HG03108 (cell line): ENCODE measurements around the gene L3MBTL3.
"Not testable (repeated sequence)": the region's sequence is repeated elsewhere in the genome, so short reads cannot be mapped to it uniquely, and the experiment has no call there.

Source experiments
- ATAC-seq: cut with Tn5 transposase; IDR thresholded peaks from one replicate; pipeline ENCODE4 v1.9.1; 2021; ENCODE audit warnings: moderate library complexity; ENCODE audit not compliant: unreplicated experiment

Gene L3MBTL3

DNA sequence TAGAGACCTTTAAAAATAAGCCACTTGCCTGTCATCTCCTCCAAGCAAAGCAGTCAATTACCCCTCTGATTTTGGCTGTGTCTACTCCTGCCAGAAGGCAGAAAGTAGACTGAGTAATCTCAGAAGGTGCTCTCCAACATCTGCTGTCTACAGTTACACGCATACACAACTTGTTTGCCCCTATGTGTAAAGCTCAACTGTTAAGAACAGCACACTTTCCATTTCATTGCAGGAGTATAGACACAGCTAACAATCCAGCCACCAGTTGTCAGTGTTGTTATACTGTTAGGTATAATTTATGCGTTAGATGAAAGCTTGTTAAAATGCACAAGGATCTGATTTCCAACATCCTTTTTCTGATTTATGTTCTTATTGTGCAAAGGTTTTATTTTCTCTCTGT is 116.2 kb downstream of the L3MBTL3 start:
- ATAC-seq, result no peak

DNA sequence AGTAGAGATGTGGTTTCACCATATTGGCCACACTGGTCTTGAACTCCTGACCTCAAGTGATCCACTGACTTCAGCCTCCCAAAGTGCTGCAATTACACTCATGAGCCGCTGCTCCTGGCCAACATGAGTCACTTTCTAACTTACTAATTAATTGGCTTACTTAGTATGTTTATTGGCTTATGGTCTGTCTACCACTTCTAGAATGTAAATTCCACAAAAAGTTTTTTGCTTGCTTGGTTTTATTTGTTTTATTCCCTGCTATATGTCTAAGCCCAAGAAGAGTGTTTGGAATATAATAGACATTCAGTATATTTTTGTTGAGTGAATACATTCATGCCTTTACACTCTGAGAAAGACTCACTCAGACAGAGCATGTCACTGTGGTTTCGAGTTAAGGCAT is 118.4 kb downstream of the L3MBTL3 start:
- no peak for ATAC-seq

DNA sequence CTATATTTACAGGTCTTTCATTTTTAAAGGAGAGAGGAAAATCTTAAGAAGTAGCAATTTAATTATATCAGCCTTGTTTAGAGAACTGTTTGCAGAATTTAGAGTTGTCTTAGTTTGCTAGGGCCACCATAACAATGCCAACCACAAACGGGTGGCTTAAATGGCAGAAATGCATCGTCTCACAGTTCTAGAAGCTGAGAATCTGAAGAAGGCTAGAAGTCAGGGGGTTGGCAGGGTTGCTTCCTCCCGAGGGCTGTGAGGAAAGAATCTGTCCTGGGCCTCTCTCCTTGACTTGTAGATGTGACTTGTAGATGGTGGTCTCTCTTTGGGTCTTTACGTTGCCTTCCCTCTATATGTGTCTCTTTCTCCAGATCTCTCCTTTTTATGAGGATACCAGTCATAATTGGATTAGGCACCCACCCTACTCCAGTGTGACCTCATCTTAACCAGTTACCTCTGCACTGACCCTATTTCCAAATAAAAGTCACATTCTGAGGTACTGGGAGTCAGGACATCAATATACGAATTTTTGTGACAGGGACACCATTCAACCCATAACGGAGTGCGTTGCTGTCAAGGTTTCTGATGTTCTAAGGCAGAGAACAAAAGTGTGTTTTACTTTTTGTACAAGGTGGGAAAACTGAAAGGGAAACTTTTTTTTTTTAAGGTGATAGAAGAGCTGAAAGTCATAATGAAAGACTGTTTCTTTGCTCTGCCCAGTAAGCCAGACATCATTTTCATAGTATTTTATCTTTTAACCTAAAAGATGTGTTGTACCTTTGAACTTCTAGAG is 119.9 kb downstream of the L3MBTL3 start:
- peak; percentile 51 for ATAC-seq

DNA sequence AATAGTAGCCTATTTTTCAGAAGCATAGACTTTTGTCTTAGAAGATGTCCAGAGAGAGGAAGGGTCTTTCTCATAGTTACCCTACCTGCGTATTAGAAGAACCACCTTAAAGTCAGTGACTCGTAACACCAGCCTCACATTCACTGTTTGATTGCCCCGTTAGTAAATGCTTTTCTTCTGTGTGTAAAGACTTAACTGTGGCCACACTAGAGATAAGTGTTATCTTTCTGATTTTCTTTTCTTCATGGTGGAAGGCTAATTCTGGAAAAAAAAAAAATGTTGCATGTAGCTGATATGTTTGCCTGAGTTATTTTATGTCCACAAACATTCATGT is 120.5 kb downstream of the L3MBTL3 start:
- ATAC-seq, result no peak

DNA sequence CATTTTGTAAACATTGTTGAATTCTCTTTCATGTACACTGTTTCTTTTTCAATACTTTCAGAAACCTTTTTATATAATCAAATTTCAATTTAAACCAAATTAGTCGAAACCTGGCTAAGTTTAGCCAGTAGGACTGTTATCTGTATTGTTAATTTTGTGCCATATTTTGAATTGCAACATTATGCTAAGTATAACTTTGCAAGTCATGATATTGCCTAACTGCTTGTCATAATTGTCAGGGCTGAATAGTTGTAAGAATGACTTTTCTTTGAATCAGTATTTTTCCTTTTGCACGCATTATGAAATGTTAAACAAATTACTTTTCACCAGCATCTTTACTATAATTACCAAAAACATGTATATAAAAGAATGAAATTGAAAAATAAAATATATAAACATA is 121.7 kb downstream of the L3MBTL3 start:
- ATAC-seq, result no peak

DNA sequence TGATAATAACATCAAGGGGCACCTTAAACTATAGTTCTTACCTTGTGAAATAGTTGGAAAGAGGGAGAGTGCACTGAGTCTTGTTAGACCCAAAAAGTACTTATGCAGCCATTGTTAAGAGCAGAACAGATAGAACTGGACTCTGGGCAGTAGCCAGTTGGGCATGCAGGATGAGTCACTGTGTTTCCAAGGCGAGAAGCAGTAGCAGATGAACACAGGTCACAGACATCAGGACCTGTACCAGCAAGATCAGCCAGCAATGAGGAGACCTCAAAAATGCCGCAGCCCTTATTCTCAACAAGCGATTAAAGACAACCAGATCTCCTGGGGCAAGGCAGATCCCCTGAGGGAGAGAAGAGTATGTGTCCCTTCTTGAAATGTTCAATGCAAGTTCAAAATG is 125.3 kb downstream of the L3MBTL3 start:
- ATAC-seq, result no peak

DNA sequence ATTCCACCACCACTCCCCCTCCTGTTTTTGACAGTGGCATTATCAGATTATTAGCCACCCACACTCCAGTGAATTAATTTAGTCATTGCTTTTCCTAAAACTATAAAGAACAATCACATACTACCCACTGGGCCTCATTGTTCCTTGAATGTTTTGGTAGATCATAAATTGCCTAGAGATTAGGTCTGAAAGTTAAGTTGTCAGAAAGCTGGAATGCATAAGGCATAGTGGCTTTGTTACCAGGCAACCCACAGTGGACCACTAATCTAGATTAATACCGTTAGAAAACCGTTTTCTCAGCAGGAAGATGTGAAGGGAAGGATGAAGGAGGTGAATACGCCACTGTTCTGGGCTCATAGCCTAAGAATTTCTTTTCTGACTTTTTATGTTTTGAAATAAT is 128.7 kb downstream of the L3MBTL3 start:
- no peak for ATAC-seq

DNA sequence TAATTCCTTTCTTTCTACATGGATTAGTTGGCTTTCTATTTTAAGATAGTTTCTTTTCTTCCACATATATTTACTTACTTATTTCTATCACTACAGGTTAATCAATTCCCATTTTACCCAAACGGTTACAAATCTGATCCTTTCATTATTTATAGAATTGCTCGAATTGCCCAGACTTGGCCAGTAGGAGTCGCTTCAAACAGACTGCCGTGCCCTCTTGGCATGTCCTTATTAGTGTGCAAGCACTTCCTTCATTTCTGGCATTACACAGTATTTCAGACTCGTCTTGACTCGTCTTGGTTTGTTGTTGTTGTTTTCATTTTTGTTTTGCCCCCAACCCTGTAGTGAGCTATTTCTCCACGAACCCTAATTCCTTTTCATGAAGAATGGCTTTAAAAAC is 129.8 kb downstream of the L3MBTL3 start:
- no peak for ATAC-seq

DNA sequence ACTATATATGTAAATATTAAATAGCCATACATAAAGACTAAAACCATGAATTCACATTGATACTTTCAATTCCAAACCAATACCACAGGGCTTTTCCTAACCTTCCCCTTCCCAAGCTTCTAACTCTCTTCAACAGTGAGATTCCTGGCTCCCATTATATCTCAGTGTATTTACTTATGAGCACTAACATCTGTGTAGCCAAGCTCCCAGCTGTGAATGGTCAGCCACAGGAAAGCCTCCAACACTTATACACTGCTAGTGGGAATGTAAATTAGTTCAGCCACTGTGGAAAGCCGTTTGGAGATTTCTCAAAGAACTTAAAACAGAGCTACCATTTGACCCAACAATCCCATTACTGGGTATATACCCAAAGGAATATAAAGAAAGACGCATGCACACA is 130.6 kb downstream of the L3MBTL3 start:
- not testable (repeated sequence) for ATAC-seq

DNA sequence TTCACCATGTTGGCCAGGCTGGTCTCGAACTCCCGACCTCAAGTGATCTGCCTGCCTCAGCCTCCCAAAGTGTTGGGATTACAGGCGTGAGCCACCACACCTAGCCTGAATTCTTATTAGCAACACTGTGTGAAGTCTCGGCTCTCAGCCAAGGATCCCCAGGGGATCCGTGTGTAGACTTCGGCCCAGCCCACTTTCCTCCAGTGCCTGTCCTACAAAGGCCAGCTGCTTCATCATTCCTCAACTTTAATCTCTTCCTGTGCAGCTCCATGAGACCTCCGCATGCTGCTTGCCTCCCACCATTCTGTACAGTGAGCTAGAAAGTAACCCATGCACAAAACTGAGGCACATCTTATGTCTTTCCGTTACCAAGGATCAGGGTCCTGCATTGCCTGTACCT is 132.5 kb downstream of the L3MBTL3 start:
- ATAC-seq, result no peak

DNA sequence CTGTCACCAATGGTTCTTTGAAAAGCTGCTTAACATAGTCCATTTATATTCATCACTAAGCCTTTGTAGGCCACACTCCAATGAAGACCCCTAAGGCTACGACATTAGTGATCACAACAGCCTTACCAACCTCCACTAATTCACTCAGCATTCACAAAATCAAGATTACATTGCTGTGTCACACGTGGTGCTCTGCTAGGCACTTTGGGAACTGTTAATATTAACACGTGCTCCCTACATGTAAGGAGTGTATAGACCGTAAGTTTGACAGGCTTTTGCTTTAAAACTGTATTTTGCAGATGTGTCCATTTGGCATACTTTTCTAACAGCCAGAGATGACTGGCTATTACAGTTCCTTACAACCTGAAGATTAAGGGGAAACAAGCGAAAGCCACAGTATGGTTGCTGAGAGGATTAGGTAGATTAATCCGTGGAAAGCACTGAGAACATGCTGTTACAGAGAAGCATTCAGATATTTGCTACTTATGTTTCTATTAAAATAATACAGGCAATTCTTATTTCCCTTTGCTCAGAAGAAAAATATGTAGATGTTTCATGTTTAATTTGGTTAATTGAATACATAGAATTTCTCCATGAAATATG is 134.6 kb downstream of the L3MBTL3 start:
- no peak for ATAC-seq

DNA sequence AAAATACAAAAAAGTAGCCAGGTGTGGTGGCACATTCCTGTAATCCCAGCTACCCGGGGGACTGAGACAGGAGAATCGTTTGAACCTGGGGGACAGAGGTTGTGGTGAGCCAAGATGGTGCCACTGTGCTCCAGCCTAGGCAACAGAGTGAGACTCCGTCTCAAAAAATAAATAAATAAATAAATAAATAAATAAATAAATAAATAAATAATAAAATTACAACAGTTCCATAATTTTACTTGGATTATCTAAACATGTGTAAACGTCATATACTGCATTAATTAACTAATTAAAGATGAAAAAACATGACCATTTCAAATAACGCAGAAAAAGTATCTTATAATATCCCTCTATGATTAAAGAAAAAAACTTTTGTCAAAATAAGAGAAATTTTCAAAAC is 138.5 kb downstream of the L3MBTL3 start:
- no peak for ATAC-seq

DNA sequence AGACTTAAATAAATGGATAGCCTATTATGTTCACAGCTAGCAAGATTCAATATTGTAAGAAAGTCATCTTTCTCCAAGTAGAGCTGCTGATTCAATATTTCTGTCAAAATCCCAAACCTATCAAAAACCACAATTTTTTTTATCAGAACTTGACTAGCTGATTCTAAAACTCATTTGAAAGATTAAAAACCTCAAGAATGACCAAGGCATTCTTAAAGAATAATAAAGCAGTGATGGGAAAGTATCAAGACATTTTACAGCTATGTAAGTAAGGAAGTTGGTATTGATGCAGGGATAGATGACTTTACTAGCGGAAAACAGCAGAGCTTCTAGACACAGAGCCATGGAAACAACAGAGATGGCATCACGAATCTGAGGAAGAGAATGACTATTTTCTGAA is 139.7 kb downstream of the L3MBTL3 start:
- no peak for ATAC-seq

DNA sequence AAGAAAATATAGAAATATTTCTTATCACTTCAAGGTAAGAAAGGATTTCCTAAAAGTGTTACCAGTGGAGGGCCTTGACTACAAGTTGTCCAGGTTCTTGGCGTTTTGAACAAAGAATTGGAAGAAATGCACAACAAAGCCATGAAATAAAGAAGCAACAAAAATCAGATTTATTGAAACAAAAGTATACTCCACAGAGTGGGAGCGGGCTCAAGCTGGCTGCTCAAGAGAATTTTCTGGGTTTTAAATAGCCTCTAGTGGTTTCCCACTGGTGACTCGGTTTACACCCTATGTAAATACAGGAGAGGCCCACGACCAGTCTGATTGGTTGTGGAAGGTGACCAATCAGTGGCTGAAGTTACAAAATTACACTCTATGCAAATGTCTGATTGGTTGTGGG is 140.2 kb downstream of the L3MBTL3 start:
- ATAC-seq, result no peak

DNA sequence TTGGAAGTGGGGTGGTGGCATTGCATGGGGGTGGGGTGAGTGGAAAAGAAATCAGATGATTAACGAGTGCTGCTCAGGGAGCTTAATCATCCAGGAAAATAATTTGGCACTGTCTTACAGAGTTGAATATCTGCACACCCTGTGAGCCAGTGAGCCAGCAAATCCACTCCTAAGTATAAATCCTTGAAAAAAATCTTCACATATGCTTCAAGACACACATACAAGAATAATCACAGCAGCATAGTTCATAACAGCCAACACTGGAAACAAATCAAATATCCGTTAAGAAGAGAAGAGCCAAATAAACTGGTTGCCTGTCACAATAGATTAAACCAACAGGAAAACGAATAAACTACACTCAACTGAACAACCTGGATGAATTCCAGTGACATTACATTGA is 141.6 kb downstream of the L3MBTL3 start:
- ATAC-seq, result no peak

DNA sequence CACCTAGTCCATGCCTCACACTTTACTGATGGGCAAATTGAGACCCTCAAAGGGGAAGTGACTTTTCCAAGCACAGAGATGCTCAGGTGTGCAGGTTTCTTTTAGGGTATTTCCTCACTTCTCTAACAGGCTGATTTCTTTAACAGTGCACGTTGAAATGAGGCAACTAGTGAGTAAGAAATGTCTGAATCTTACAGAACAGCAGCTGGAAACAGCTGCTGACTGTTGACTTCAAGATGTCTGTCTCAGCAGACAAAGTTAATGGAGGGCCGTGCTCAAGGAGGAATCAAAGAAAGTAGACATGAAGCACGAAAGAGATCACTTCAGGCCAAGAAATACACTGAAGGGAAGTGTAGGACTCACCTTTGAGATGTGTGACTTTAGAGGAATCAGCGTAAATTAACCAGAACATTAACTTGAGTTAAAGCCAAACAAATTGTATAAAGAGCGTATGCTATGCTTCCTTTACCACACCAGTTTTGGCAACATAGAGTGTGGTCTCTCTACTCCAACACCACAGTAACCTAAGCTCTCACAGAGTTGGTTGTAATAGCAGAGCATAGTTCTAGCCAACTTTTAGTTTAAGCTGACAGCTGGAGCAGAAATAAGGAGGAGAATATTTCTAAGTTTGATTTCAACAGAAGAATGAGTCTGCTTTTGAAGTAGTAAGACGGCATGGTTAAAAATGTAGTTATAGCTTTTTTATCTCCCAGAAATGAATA is 143.5 kb downstream of the L3MBTL3 start:
- no peak for ATAC-seq

DNA sequence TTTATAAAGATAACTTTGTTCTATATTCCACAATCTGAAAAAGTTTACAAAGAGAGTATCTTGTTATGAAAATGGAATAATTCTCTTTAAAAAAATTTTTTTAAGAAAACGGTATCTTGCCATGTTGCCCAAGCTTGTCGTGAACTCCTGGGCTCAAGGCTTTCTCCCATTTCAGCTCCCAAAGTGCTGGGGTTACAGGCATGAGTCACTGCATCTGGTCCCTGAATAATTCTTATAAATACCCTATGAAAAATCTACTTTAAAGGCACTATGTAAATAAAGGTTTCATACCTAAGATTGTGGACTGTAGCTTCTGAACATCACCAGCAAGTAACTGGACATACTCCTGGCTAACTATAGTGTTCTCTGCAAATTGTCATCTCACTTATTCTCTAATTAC is 144.0 kb downstream of the L3MBTL3 start:
- no peak for ATAC-seq

DNA sequence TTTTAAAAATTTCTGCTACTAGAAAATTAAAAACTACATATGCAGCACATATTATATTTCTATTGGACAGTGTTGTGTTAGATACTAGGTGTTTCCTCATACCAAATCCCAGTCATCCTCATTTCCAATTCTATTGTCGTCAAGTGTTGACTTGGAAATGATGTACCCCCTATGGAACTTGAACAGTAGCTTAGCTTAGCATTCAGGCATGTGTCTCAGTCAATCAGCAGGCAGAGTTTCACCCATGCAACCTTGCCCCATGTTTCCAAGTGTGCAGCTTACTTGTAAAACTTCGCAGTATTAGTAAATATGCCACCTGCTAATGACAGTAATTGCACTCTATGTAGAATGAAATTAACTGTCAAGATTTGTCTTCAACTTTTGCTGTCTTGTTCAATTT is 144.9 kb downstream of the L3MBTL3 start:
- ATAC-seq, result no peak

DNA sequence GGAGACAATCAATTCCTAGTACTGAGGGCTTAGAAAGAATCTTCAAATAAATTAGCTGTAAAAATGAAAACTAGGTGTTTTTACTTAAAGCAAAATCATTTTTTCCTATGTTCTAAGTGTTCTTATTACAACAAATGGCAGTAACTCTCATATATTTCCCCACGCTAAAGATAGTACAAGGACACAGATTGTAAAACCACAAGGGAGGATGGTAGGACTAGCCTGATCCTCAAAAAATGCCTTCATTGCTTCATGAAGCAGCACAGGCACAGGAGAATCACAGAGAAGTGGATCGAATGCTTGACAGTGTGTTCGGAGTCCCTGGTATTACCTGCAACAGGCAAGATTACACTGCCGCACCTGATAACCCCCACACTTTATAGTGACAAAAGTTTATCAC is 145.9 kb downstream of the L3MBTL3 start:
- no peak for ATAC-seq

DNA sequence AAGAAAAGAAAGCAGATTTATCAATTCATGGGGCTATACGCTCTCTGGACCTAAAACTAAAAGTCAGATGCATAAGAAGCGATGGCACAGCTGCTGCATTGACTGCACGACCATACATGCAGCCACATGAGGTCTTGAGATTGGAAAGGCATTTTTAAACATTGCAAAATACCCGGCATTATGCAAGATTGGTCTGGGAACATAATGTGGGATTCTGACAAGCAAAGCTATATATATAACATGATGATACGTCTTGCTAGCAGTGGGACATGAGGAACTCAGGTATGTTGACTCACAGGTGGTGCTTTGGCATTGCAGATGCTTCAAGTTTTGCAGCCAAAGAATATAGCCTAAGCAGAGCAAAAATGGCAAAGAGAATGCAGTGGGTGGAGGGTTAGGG is 149.3 kb downstream of the L3MBTL3 start:
- ATAC-seq, result no peak

DNA sequence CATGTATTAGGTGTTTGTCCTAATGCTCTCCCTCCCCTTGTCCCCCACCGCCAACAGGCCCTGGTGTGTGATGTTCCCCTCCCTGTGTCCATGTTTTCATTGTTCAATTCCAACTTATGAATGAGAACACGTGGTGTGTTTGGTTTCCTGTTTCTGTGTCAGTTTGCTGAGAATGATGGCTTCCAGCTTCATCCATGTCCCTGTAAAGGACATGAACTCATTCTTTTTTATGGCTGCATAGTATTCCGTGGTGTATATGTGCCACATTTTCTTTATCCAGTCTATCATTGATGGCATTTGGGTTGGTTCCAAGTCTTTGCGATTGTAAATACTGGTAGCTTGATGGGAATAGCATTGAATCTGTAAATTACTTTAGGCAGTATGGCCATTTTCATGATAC is 151.8 kb downstream of the L3MBTL3 start:
- not testable (repeated sequence) for ATAC-seq

DNA sequence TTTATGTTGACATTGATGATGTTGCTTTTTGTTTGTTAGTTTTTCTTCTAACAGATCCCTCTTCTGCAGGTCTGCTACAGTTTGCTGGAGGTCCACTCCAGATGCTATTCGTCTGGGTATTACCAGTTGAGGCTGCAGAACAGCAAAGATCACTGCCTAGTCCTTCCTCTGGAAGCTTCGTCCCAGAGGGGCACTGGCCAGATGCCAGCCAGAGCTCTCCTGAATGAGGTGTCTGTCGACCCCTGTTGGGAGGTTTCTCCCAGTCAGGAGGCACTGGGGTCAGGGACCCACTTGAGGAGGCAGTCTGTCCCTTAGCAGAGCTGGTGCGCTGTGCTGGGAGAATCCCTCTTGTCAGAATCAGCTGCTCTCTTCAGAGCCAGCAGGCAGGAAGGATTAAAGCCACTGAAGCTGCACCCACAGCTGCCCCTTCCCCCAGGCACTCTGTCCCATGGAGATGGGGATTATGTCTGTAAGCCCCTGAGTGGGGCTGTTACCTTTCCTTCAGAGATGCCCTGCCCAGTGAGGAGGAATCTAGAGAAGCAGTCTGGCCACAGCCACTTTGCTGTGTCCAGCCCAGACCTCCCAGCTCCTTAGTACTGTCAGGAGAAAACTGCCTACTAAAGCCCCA is 155.1 kb downstream of the L3MBTL3 start:
- not testable (repeated sequence) for ATAC-seq
